Body of pancreas (tissue), 4 donors: Measurements from ENCODE around the gene HIF1A.

Source experiments
- CTCF ChIP-seq, 7 experiments: fragments of 450-650 bp in 4 of 7; fragments of 200-600 bp in 3 of 7; sonication (generic) in 3 of 7; IDR thresholded peaks; one replicate each; pipeline ENCODE4 v1.5.1; 2016 to 2019; ENCODE audit warnings: antibody characterized with exemption in 7 of 7
- POLR2A ChIP-seq, 3 donors: fragments of 450-650 bp; IDR thresholded peaks; one replicate each; pipeline ENCODE4 v1.6.1; 2016; ENCODE audit warnings: antibody characterized with exemption in 3 of 3, mild to moderate bottlenecking in 2 of 3

- no peak for TF ChIP-seq CTCF (IDR thresholded peaks at IDR 0.05)
- no peak for TF ChIP-seq POLR2A (IDR thresholded peaks at IDR 0.05)
Observed at GRCh38 chr14:61652526-61653262, 42.6 kb upstream of the HIF1A start.
